Muscle layer of duodenum (tissue), 2 donors: Measurements from ENCODE around the gene LRRFIP1.
"Not testable (repeated sequence)": the region's sequence is repeated elsewhere in the genome, so short reads cannot be mapped to it uniquely, and the experiment has no call there.

Experiments
- H3K27ac ChIP-seq: one replicate; pipeline ENCODE4 v1.7.0; 2013; ENCODE audit warnings: mild to moderate bottlenecking, low read length
- H3K27me3 ChIP-seq: one replicate; pipeline ENCODE4 v1.7.0; 2013; ENCODE audit warnings: low read depth, mild to moderate bottlenecking, control low read depth, low read length
- H3K36me3 ChIP-seq, 2 donors: one replicate each; pipeline ENCODE4 v1.7.0; 2013; ENCODE audit warnings: low read length in 2 of 2, control low read depth in 1 of 2, mild to moderate bottlenecking in 1 of 2; ENCODE audit not compliant: insufficient read depth in 2 of 2, control insufficient read depth in 1 of 2
- H3K4me1 ChIP-seq, 2 donors: one replicate each; pipeline ENCODE4 v1.7.0; 2013; ENCODE audit warnings: low read length in 2 of 2, mild to moderate bottlenecking in 2 of 2, control low read depth in 1 of 2, moderate library complexity in 1 of 2; ENCODE audit not compliant: insufficient read depth in 2 of 2, control insufficient read depth in 1 of 2
- H3K4me3 ChIP-seq, 2 donors: one replicate each; pipeline ENCODE4 v1.7.0; 2013; ENCODE audit warnings: low read length in 2 of 2, low read depth in 1 of 2, mild to moderate bottlenecking in 1 of 2
- H3K9me3 ChIP-seq, 2 donors: one replicate each; pipeline ENCODE4 v1.7.0; 2013; ENCODE audit warnings: low read length in 2 of 2, control low read depth in 1 of 2, mild to moderate bottlenecking in 1 of 2; ENCODE audit not compliant: control insufficient read depth in 1 of 2
- donor health status: healthy.

The LRRFIP1 gene

DNA sequence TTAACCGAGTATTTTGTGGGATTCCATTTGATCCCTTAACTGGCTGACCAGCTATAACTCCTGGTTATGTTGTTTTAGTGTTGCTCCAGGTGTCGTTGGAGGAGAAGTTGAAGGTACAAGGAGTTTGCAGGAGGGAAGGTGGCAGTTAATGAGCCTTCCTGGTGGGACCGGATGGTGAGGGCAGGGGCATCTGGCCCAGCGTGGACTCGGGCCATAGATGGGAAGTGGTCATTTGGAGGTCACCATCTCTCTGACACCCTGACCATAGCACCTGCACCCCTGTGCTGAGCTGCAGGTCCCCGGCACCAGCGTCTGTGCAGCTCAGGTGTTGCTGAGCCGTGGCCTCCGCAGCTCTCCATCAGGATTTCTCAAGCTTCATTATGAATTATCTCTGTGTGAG lies 119.8 kb downstream of the LRRFIP1 start:
- Histone ChIP-seq H3K4me3 (no peak overlapping the region), H3K4me1 (peaks cover 12 to 28% of the 10 kb centered on the region in 2 donors), H3K36me3 (peaks cover 21 to 36% of the 10 kb centered on the region in 2 donors), H3K27ac (no peak overlapping the region), H3K9me3 (no peaks in the 10 kb centered on the region), H3K27me3 (no peaks in the 10 kb centered on the region)

- H3K36me3 ChIP-seq = peaks cover 26 to 44% of the 10 kb centered on the region in 2 donors
- no peaks in the 10 kb centered on the region for H3K9me3 ChIP-seq
- H3K4me3 ChIP-seq = no peak overlapping the region
- H3K27ac ChIP-seq = no peak overlapping the region
- H3K27me3 ChIP-seq = no peaks in the 10 kb centered on the region
- H3K4me1 ChIP-seq = peaks cover 6 to 15% of the 10 kb centered on the region in 2 donors
Measured at GRCh38 chr2:237749002-237749401, 121.6 kb downstream of the LRRFIP1 start.

GRCh38 chr2:237749961-237750360 lies 122.6 kb downstream of the LRRFIP1 start:
- Histone ChIP-seq H3K9me3 (no peaks in the 10 kb centered on the region), H3K27ac (no peak overlapping the region), H3K4me1 (peaks cover 4 to 8% of the 10 kb centered on the region in 2 donors), H3K36me3 (peaks cover 35 to 53% of the 10 kb centered on the region in 2 donors), H3K4me3 (no peak overlapping the region), H3K27me3 (no peaks in the 10 kb centered on the region)

DNA sequence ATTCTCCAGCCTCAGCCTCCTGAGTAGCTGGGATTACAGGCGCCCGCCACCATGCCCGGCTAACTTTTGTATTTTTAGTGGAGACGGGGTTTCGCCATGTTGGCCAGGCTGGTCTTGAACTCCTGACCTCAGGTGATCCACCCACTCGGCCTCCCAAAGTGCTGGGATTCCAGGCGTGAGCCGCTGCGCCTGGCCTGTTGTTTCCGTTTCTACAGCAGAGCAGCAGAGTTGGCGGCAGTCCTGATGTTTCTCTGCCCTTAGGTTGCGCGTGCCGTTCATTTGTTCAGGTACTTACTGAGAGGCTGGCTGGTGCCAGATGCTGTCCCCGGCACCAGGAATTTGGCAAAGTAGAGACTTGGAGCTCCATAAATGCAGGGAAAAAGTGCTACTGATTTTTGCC lies 123.1 kb downstream of the LRRFIP1 start:
- H3K27me3 ChIP-seq, H3K9me3 ChIP-seq, H3K4me3 ChIP-seq, H3K27ac ChIP-seq, H3K4me1 ChIP-seq: not testable (repeated sequence)
- H3K36me3 ChIP-seq = peaks cover 40 to 58% of the 10 kb centered on the region in 2 donors

DNA sequence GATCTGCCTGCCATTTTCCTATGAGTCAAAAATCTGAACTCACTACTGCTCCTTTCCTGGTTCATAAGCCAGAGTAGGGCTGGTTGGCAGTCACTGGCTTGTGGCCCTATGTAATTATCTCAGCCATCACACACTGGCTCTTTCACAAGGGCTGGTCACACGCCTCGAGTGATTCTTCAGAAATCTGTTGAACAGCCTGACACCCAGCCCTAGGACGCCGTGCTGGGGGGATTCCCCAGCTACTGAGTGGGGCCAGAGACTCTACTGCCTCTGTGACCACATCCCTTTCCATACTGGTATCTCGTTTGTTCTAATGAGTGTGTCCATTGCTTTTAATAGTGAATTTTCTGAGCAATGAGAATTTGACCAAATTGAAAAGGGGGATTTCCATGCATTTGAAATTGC lies 125.4 kb downstream of the LRRFIP1 start:
- H3K9me3 ChIP-seq = no peaks in the 10 kb centered on the region
- no peaks in the 10 kb centered on the region for H3K4me1 ChIP-seq
- H3K36me3 ChIP-seq = peaks cover 53 to 77% of the 10 kb centered on the region in 2 donors
- H3K27ac ChIP-seq = no peak overlapping the region
- no peak overlapping the region for H3K4me3 ChIP-seq
- no peaks in the 10 kb centered on the region for H3K27me3 ChIP-seq

DNA sequence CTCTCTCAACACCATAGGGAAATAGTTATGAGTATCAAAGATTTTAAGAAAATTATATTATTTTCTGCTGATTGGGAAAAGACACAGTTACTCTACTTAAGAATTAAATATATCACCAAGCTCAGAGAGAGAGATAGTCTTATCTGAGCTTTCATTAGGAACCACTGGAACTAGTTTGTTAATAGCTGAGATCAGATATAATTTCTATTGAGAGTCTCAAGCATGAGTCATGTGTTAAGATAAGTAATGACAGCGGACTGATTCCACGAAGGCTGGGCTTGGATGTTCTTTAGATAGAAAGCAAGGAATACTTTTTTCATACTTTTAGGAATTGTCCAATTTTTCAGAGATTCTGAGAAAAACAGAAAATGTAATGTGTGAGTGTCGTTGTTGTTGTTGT lies 126.8 kb downstream of the LRRFIP1 start:
- Histone ChIP-seq H3K9me3 (no peaks in the 10 kb centered on the region), H3K4me1 (no peaks in the 10 kb centered on the region), H3K4me3 (no peak overlapping the region), H3K27me3 (no peaks in the 10 kb centered on the region), H3K36me3 (peaks cover 61 to 76% of the 10 kb centered on the region in 2 donors), H3K27ac (no peak overlapping the region)

- no peak overlapping the region for H3K4me3 ChIP-seq
- no peaks in the 10 kb centered on the region for H3K4me1 ChIP-seq
- peaks cover 56 to 77% of the 10 kb centered on the region in 2 donors for H3K36me3 ChIP-seq
- H3K9me3 ChIP-seq = no peaks in the 10 kb centered on the region
- no peaks in the 10 kb centered on the region for H3K27me3 ChIP-seq
- H3K27ac ChIP-seq = no peak overlapping the region
Measured at GRCh38 chr2:237754626-237755248, 127.3 kb downstream of the LRRFIP1 start.

DNA sequence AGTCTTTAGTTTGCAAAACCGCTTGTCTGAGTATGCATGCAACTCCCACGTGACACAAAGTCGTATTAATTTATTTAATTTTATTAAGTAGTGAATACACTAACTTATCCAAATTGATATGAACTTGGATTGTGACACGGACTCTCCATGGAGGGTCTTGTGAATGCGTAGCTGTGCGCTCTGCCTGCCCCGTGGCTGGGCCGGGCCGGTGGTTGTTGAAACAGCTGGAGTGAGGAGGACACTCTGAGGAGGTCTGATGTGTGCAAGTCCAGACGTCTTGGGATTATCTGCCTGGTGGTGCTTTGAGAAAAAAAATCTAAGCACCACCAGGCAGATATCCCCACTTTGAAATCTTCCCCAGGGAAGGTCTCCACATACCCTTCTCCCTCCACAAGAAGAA lies 130.2 kb downstream of the LRRFIP1 start:
- H3K27me3 ChIP-seq = no peaks in the 10 kb centered on the region
- H3K4me1 ChIP-seq = no peaks in the 10 kb centered on the region
- no peaks in the 10 kb centered on the region for H3K9me3 ChIP-seq
- no peak overlapping the region for H3K4me3 ChIP-seq
- H3K36me3 ChIP-seq = peaks cover 63 to 72% of the 10 kb centered on the region in 2 donors
- H3K27ac ChIP-seq = no peak overlapping the region

- no peak overlapping the region for H3K4me3 ChIP-seq
- peaks cover 68 to 74% of the 10 kb centered on the region in 2 donors for H3K36me3 ChIP-seq
- no peak overlapping the region for H3K27ac ChIP-seq
- no peaks in the 10 kb centered on the region for H3K9me3 ChIP-seq
- no peaks in the 10 kb centered on the region for H3K4me1 ChIP-seq
- H3K27me3 ChIP-seq = no peaks in the 10 kb centered on the region
Measured at GRCh38 chr2:237758185-237758584, 130.8 kb downstream of the LRRFIP1 start.

DNA sequence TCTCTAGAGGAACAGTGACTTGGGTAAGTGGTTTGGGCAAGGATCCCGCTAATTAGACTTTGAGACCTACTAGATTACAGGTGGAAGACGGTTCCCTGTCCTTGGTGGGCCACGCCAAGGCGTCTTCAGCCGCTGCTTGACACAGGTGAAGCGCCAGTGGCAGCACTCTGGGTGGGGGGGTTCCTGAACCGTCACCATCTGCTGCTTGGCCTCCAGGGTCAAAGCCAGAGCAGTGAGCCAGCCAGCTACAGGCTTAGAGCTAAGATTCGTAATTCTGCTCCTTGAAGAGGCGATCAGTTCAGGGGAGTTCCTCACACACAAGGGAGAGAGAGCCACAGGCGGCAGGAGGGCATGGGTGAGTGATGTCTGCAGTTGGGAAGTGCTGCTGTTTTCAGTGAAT lies 131.8 kb downstream of the LRRFIP1 start:
- Histone ChIP-seq H3K9me3 (no peaks in the 10 kb centered on the region), H3K36me3 (peaks cover 67 to 81% of the 10 kb centered on the region in 2 donors), H3K4me3 (no peak overlapping the region), H3K4me1 (no peaks in the 10 kb centered on the region), H3K27ac (no peak overlapping the region), H3K27me3 (no peaks in the 10 kb centered on the region)

DNA sequence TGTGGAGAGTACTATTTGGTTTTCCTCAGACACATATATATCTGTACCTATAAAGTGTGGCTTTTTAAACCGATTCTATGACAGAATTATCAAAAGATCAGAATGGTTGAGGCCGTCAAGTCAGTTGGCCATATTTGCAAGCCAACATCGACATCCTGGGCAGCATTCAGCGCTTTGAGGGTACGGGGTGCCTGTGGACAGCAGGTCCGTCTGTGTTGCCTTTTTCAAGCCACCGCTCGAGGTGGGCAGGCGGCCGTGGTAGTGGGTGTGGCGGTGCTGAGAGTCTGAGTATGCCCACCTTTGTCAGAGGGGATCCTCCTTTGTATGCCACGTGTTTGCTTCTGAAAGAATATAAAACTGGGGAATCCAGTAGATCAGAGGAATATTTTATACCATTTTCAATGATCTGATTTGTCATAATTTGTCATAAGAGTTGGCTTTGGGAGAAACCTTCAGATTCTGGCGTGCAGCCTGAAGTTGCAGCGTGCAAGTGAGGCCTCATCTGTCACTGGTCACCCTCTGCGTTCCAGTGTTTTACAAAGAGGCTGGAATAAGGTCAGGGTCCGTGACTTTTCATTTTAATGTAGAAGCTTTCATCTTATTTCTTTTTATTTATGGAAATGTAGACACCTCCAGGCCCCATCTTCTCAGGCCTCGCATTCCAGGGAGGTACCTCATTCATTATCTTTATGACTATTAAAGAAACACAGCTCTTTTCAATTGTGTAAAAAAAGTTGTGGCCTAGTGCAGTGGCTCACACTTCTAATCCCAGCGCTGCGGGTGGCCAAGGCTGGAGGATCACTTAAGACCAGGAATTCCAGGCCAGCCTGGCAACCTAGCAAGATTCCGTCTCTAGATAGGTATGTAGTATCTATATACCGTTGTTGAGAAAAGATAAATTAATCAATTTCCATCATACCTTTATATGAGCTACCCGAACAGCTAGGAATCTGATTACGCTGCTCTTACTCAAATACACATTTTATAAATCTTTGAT lies 133.4 kb downstream of the LRRFIP1 start:
- Histone ChIP-seq H3K4me3 (no peak overlapping the region), H3K9me3 (no peaks in the 10 kb centered on the region), H3K27me3 (no peaks in the 10 kb centered on the region), H3K27ac (no peak overlapping the region), H3K4me1 (peaks cover 0 to 1% of the 10 kb centered on the region in 2 donors), H3K36me3 (peaks cover 55 to 68% of the 10 kb centered on the region in 2 donors)
